Lung (tissue), 12 donors: ENCODE measurements around the gene TRABD. TPM values are rescaled to one million over a fixed set of nuclear protein-coding genes. Genes with fewer than 3 reads are reported as not detected.

ENCODE experiments used
- ATAC-seq: fragments of 200-7000 bp; cut with Tn5 transposase; one replicate; pipeline ENCODE4 v1.9.1; 2020; ENCODE audit warnings: moderate number of reproducible peaks; ENCODE audit not compliant: insufficient read depth, low FRiP score
- DNase-seq, 3 donors: peaks; one replicate each; pipeline ENCODE4 v3.0.0-alpha.2; 2013 to 2017
- H3K27ac ChIP-seq, 2 donors: one replicate each; pipeline ENCODE4 v1.5.1; 2013; ENCODE audit warnings: mild to moderate bottlenecking in 2 of 2, moderate library complexity in 2 of 2, control low read depth in 1 of 2, inconsistent platforms in 1 of 2, low read depth in 1 of 2, low read length in 1 of 2
- H3K27me3 ChIP-seq, 3 donors: one replicate each; pipeline ENCODE4 v1.5.1; 2013; ENCODE audit warnings: low read length in 2 of 3; ENCODE audit not compliant: control insufficient read depth in 3 of 3, insufficient read depth in 3 of 3
- H3K36me3 ChIP-seq, 4 donors: one replicate each; pipeline ENCODE4 v1.5.1; 2013; ENCODE audit warnings: low read length in 4 of 4, mild to moderate bottlenecking in 1 of 4, moderate library complexity in 1 of 4; ENCODE audit not compliant: control insufficient read depth in 4 of 4, insufficient read depth in 4 of 4
- H3K4me1 ChIP-seq, 5 donors: one replicate each; pipeline ENCODE4 v1.5.1; 2013; ENCODE audit warnings: low read length in 5 of 5, mild to moderate bottlenecking in 2 of 5, moderate library complexity in 1 of 5; ENCODE audit not compliant: control insufficient read depth in 5 of 5, insufficient read depth in 5 of 5
- H3K4me3 ChIP-seq: one replicate; pipeline ENCODE4 v1.5.1; 2013; ENCODE audit warnings: mild to moderate bottlenecking, control low read depth, moderate library complexity
- H3K9ac ChIP-seq, 2 donors: one replicate each; pipeline ENCODE4 v1.5.1; 2013; ENCODE audit warnings: low read length in 2 of 2, control low read depth in 1 of 2; ENCODE audit not compliant: insufficient read depth in 1 of 2
- H3K9me3 ChIP-seq, 4 donors: one replicate each; pipeline ENCODE4 v1.5.1; 2013; ENCODE audit warnings: low read length in 3 of 4, mild to moderate bottlenecking in 1 of 4, moderate library complexity in 1 of 4; ENCODE audit not compliant: control insufficient read depth in 4 of 4, insufficient read depth in 3 of 4
- WGBS, 2 donors: extraction: QIAGEN DNeasy Blood & Tissue Kit; methylation state at CpG; one replicate each; pipeline ENCODE4 v1.1.7; 2013; 5-methylcytosine and 5-hydroxymethylcytosine counted together
- polyA plus RNA-seq, 2 donors: library from polyadenylated mRNA; stranded (reverse); fragments of 200-250 nt; gene quantifications; one replicate each; pipeline ENCODE4 v1.2.1, GENCODE V29; 2013
- total RNA-seq, 2 donors: library from RNA; depleted of rRNA in 1 of 2; stranded (reverse); fragments of >200 nt in 1 of 2; gene quantifications; one replicate each; pipeline ENCODE4 v1.2.1, GENCODE V29; 2014 to 2021
- TF ChIP-seq, protein P1 (sequence below): IDR thresholded peaks from 2 replicates; pipeline ENCODE4 v1.5.1; 2012; ENCODE audit warnings: mild to moderate bottlenecking; ENCODE audit errors: control extremely low read depth, extremely low read depth
- donor health status: control.
- donor health status: control.
- donor health status: Bipolar disorder and iron deficiency.
- donor health status: healthy.
- donor health status: DM: yes; HTN: yes; CAD: no.

TRABD gene
- total and polyA plus RNA-seq, 4 donors, result 16.2 to 72.7 (median 62.2) TPM

DNA sequence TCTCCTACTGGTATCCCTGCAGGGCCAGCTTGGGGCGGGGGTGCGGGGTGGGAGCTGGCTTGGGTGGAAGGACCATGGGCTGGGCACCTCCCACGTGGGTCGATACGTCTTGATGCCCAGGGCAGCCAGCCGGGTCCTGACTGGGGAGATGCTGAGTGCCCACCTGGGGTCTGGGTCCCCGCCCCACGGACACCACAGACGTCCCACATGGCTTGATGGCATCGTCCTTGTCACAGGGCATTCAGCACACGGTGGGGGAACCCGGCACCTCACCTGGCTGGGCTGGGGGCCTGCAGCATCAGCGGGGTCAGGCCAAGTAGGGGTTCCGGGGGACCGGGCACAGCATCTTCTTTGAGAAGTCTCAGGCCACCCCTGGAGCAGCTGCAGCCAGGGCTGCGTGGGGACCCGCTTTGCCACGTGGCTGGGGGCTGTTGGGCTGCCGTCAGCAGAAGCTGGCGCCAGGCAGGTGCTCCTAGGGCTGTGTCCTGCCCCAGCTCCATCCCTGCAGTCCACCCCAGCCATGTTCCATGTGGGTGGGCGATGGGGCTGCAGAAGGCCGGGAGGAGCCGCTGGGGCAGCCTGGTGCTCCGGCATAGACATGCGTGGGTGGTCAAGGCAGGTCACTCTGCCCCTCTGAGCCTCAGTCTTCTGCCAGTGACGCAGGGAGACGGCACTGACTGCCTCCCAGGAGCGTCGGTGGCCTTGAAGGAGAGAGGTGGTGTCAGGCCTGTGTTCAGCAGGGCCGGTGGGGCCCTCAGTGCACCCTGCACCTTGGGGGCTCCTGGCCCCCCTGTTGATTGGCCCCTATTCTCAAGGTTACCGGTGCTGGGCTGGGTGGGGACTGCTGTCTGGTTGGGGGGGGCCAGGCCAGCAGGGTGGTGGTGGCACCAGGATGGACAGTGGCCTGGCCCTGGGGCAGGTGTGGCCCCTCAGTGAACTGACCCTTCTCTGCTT, 23.5 kb downstream of the TRABD start:
- H3K4me3 ChIP-seq, result no peak overlapping the region
- H3K9me3 ChIP-seq, result no peaks in the 10 kb centered on the region
- H3K27ac ChIP-seq, result no peak overlapping the region
- ATAC-seq (no peak), DNase-seq (no peak)
- H3K9ac ChIP-seq, result no peak overlapping the region
- H3K36me3 ChIP-seq, result peaks cover 7 to 51% (median 39%) of the 10 kb centered on the region in 4 donors
- WGBS, 2 donors, result 85 to 90% methylated on average over 29 to 31 of the region's 31 CpGs
- peaks cover 0 to 2% (median 0%) of the 10 kb centered on the region in 5 donors for H3K4me1 ChIP-seq
- TF ChIP-seq, protein P1, sequence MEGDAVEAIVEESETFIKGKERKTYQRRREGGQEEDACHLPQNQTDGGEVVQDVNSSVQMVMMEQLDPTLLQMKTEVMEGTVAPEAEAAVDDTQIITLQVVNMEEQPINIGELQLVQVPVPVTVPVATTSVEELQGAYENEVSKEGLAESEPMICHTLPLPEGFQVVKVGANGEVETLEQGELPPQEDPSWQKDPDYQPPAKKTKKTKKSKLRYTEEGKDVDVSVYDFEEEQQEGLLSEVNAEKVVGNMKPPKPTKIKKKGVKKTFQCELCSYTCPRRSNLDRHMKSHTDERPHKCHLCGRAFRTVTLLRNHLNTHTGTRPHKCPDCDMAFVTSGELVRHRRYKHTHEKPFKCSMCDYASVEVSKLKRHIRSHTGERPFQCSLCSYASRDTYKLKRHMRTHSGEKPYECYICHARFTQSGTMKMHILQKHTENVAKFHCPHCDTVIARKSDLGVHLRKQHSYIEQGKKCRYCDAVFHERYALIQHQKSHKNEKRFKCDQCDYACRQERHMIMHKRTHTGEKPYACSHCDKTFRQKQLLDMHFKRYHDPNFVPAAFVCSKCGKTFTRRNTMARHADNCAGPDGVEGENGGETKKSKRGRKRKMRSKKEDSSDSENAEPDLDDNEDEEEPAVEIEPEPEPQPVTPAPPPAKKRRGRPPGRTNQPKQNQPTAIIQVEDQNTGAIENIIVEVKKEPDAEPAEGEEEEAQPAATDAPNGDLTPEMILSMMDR, result no peak
- H3K27me3 ChIP-seq, result no peaks in the 10 kb centered on the region

DNA sequence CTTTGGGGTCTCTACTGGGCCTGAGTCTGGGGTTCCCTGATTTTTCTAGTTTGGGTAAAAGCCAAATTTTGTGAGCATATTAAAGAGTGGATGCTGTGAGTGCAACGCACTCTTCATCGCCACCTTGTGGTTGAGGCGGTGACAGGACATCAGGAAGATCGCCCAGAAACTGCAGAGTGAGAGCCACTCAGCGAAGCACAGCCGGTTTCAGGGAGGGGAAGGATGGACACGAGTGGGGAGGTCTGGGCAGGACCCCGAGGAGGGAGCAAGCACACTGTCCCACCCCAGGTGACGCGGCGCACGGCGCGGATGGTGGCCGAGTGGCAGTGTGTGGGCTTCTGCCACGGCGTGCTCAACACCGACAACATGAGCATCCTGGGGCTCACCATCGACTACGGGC, 24.2 kb downstream of the TRABD start:
- H3K4me3 ChIP-seq, result no peak overlapping the region
- H3K9me3 ChIP-seq, result no peaks in the 10 kb centered on the region
- WGBS, 2 donors, result 60 to 63% methylated on average over 20 of the region's 20 CpGs
- H3K36me3 ChIP-seq, result peaks cover 7 to 50% (median 39%) of the 10 kb centered on the region in 4 donors
- H3K27ac ChIP-seq, result no peak overlapping the region
- H3K9ac ChIP-seq, result no peak overlapping the region
- TF ChIP-seq, protein P1, result peak; percentile 76
- peaks cover 0 to 2% (median 0%) of the 10 kb centered on the region in 5 donors for H3K4me1 ChIP-seq
- peak; percentile 76 for ATAC-seq
- DNase-seq, result peak; percentile 63 to 75 (median 69)
- no peaks in the 10 kb centered on the region for H3K27me3 ChIP-seq

DNA sequence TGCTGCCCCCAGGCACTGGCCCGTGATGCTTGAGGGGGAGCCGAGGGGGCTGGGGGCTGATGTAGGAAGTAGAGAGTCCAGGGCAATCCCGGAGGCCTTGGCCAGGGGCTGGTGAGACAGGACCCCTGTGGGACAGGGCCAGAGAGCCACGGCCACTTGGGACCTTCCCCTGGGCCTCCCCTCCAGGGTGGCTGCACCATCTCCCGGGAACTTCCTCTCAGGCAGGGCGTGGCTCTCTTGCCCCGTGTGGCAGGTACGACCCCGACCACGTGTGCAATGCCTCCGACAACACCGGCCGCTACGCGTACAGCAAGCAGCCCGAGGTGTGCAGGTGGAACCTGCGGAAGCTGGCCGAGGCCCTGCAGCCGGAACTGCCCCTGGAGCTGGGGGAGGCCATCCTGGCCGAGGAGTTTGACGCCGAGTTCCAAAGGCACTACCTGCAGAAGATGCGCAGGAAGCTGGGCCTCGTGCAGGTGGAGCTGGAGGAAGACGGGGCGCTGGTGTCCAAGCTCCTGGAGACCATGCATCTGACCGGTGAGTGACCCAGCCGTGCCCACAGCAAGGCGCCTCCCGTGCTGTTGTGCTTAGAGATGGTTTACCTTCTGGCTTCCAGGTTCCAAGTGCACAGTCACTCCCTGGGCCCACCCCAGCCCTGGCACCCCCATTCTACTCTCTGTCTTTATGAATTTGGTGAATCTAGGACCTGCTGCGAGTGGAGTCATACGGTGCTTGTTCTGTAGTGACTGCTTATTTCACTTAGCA, 24.8 kb downstream of the TRABD start:
- Histone ChIP-seq H3K27ac (no peak overlapping the region), H3K36me3 (peaks cover 7 to 51% (median 46%) of the 10 kb centered on the region in 4 donors), H3K27me3 (no peaks in the 10 kb centered on the region), H3K4me3 (no peak overlapping the region), H3K4me1 (peaks cover 0 to 2% (median 0%) of the 10 kb centered on the region in 5 donors), H3K9ac (no peak overlapping the region), H3K9me3 (no peaks in the 10 kb centered on the region)
- ATAC-seq, result no peak
- DNase-seq, result no peak
- TF ChIP-seq, protein P1, result no peak
- 89 to 90% methylated on average over 32 of the region's 32 CpGs for WGBS, 2 donors
